ENCODE data around the gene NUDT11. TPM values are rescaled to one million over a fixed set of nuclear protein-coding genes. Genes with fewer than 3 reads are reported as not detected.

The NUDT11 gene
- total and polyA plus RNA-seq, 10 donors: 0.16 to 0.77 (median 0.38) TPM; not detected in 2

- TF ChIP-seq POLR2A (IDR thresholded peaks at IDR 0.05) (no peak), CTCF (IDR thresholded peaks at IDR 0.05 in 8 of 11, conservative IDR thresholded peaks at IDR 0.05 in 3 of 11) (no peak), POLR2AphosphoS5 (IDR thresholded peaks at IDR 0.05) (no peak)
- 83 to 95% (median 93%) methylated on average over 2 to 4 of the region's 4 CpGs for WGBS, 5 donors
- DNase-seq: no peak
- Histone ChIP-seq H3K9me3 (no peaks in the 10 kb centered on the region), H3K4me1 (no peaks in the 10 kb centered on the region), H3K4me3 (no peak overlapping the region), H3K27ac (no peak overlapping the region), H3K27me3 (replicated peaks in 1 of 7) (peaks cover 0 to 9% (median 0%) of the 10 kb centered on the region in 7 donors), H3K36me3 (no peaks in the 10 kb centered on the region)
- intact Hi-C loops (cut with DNase I; ENCODE audit: low total_unique reads): no loop called here
Measured at GRCh38 chrX:51463322-51463721, 33.1 kb downstream of the NUDT11 start.

GRCh38 chrX:51461053-51462044 lies 35.0 kb downstream of the NUDT11 start:
- Histone ChIP-seq H3K9me3 (no peaks in the 10 kb centered on the region), H3K4me1 (no peaks in the 10 kb centered on the region), H3K27me3 (replicated peaks in 1 of 7) (peaks cover 0 to 12% (median 0%) of the 10 kb centered on the region in 7 donors), H3K36me3 (no peaks in the 10 kb centered on the region), H3K4me3 (no peak overlapping the region), H3K27ac (no peak overlapping the region)
- intact Hi-C loops (cut with DNase I; ENCODE audit: low total_unique reads): no loop called here
- DNase-seq: no peak
- no peak for TF ChIP-seq POLR2AphosphoS5 (IDR thresholded peaks at IDR 0.05)
- peak in 10 of 11 experiments; percentile 50 to 89 (median 71) for TF ChIP-seq CTCF (IDR thresholded peaks at IDR 0.05 in 8 of 11, conservative IDR thresholded peaks at IDR 0.05 in 3 of 11)
- TF ChIP-seq POLR2A (IDR thresholded peaks at IDR 0.05): no peak
- WGBS, 5 donors: 39 to 55% (median 47%) methylated on average over 15 of the region's 15 CpGs

DNA sequence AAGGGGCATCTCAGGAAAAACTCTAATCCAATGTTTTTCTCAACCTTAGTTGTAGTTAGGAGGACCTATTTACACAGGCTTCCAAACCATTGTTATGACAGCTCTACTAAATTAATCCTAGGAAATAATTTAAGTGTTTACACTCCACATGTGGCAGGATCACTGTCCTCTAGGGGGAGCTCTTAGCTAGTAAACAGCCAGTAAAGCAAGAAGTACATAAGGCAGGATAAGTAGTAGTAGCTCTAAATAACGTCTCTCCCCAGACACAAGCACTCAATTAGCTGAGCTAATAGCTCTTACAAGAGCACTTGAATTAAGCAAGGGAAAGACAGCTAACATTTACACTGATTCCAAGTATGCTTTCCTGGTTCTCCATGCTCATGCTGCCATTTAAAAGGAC lies 37.3 kb downstream of the NUDT11 start:
- Histone ChIP-seq H3K27ac (no peak overlapping the region), H3K27me3 (replicated peaks in 1 of 7) (peaks cover 0 to 12% (median 0%) of the 10 kb centered on the region in 7 donors), H3K4me1 (no peaks in the 10 kb centered on the region), H3K4me3 (no peak overlapping the region), H3K9me3 (no peaks in the 10 kb centered on the region), H3K36me3 (no peaks in the 10 kb centered on the region)
- intact Hi-C loops (cut with DNase I; ENCODE audit: low total_unique reads): no loop called here
- no peak for TF ChIP-seq POLR2A (IDR thresholded peaks at IDR 0.05)
- peak in 5 of 11 experiments; percentile 21 to 43 (median 37) for TF ChIP-seq CTCF (IDR thresholded peaks at IDR 0.05 in 8 of 11, conservative IDR thresholded peaks at IDR 0.05 in 3 of 11)
- WGBS, 5 donors: 35 to 67% (median 53%) methylated on average over 1 of the region's 1 CpG
- DNase-seq: no peak

- WGBS, 5 donors: 0% methylated on average over 1 of the region's 1 CpG
- Histone ChIP-seq H3K4me1 (no peaks in the 10 kb centered on the region), H3K4me3 (no peak overlapping the region), H3K27ac (no peak overlapping the region), H3K27me3 (replicated peaks in 1 of 7) (peaks cover 0 to 12% (median 0%) of the 10 kb centered on the region in 7 donors), H3K9me3 (no peaks in the 10 kb centered on the region), H3K36me3 (no peaks in the 10 kb centered on the region)
- no peak for DNase-seq
- TF ChIP-seq POLR2A (IDR thresholded peaks at IDR 0.05) (no peak), POLR2AphosphoS5 (IDR thresholded peaks at IDR 0.05) (no peak), CTCF (IDR thresholded peaks at IDR 0.05 in 8 of 11, conservative IDR thresholded peaks at IDR 0.05 in 3 of 11) (no peak)
- intact Hi-C loops (cut with DNase I; ENCODE audit: low total_unique reads): no loop called here
Measured at GRCh38 chrX:51456814-51457213, 39.6 kb downstream of the NUDT11 start.
